HEK293 (cell line): ENCODE measurements around the gene ZNF577.

Source experiments
- CTCF ChIP-seq: fragments of 450-650 bp; formaldehyde crosslinking; IDR thresholded peaks from 2 replicates; pipeline ENCODE4 v1.5.1; 2016; ENCODE audit warnings: missing biosample characterization, missing genetic modification characterization
- GLI2 ChIP-seq: fragments of 450-650 bp; formaldehyde crosslinking; IDR thresholded peaks from 2 replicates; pipeline ENCODE4; 2017; ENCODE audit warnings: missing biosample characterization, missing genetic modification characterization, low read depth, borderline replicate concordance
- ZBTB1 ChIP-seq: fragments of 450-650 bp; formaldehyde crosslinking; IDR thresholded peaks from 2 replicates; pipeline ENCODE4 v1.5.1; 2016; ENCODE audit warnings: missing biosample characterization, missing genetic modification characterization
- ZNF18 ChIP-seq: fragments of 450-650 bp; formaldehyde crosslinking; IDR thresholded peaks from 2 replicates; pipeline ENCODE4 v1.5.1; 2016; ENCODE audit warnings: missing biosample characterization, missing genetic modification characterization
- ZNF24 ChIP-seq: fragments of 450-650 bp; formaldehyde crosslinking; IDR thresholded peaks from 2 replicates; pipeline ENCODE4 v1.5.1; 2016; ENCODE audit warnings: missing biosample characterization, missing genetic modification characterization
- ZNF248 ChIP-seq: fragments of 450-650 bp; formaldehyde crosslinking; IDR thresholded peaks from 2 replicates; pipeline ENCODE4 v1.5.1; 2017; ENCODE audit warnings: missing biosample characterization, missing genetic modification characterization
- ZNF350 ChIP-seq: fragments of 450-650 bp; formaldehyde crosslinking; IDR thresholded peaks from 2 replicates; pipeline ENCODE4 v1.5.0; 2017; ENCODE audit warnings: missing biosample characterization, mild to moderate bottlenecking, missing genetic modification characterization
- ZNF433 ChIP-seq: fragments of 450-650 bp; formaldehyde crosslinking; IDR thresholded peaks from 2 replicates; pipeline ENCODE4 v1.5.1; 2016; ENCODE audit warnings: missing biosample characterization, missing genetic modification characterization, low read depth
- ZNF561 ChIP-seq: fragments of 450-650 bp; IDR thresholded peaks from 2 replicates; pipeline ENCODE4 v1.5.1; 2018; ENCODE audit warnings: missing biosample characterization, missing genetic modification characterization, borderline replicate concordance
- ZNF660 ChIP-seq: fragments of 450-650 bp; IDR thresholded peaks from 2 replicates; pipeline ENCODE4 v1.5.1; 2018; ENCODE audit warnings: missing biosample characterization, mild to moderate bottlenecking, missing genetic modification characterization
- ZNF707 ChIP-seq: fragments of 450-650 bp; formaldehyde crosslinking; IDR thresholded peaks from 2 replicates; pipeline ENCODE4 v1.5.1; 2016; ENCODE audit warnings: missing biosample characterization, missing genetic modification characterization

GRCh38 chr19:51822325-51822724 is 65.4 kb downstream of the ZNF577 start:
- TF ChIP-seq ZNF561 (tag by site-specific recombination) = no peak
- TF ChIP-seq ZNF350 = no peak
- TF ChIP-seq ZNF24 (tag by site-specific recombination) = no peak
- TF ChIP-seq ZNF707 (tag by site-specific recombination) = no peak
- no peak for TF ChIP-seq ZNF18 (tag by site-specific recombination)
- no peak for TF ChIP-seq ZNF433 (tag by site-specific recombination)
- TF ChIP-seq CTCF = no peak
- no peak for TF ChIP-seq ZNF660
- no peak for TF ChIP-seq GLI2 (tag by site-specific recombination)
- no peak for TF ChIP-seq ZBTB1 (tag by site-specific recombination)
- no peak for TF ChIP-seq ZNF248
